B cell (primary cell): Measurements from ENCODE around the gene S100A12. TPM values are rescaled to one million over a fixed set of nuclear protein-coding genes. Genes with fewer than 3 reads are reported as not detected.

Source experiments
- ATAC-seq: fragments of 200-7000 bp; cut with Tn5 transposase; one replicate; pipeline ENCODE4 v1.10.0; 2021; ENCODE audit warnings: low read depth, mild to moderate bottlenecking, moderate number of reproducible peaks, moderate library complexity
- CTCF ChIA-PET: fragments of 350-600 bp; sonication (Branson Sonifier 250); formaldehyde crosslinking; loops from one replicate; lab custom pipeline; 2021; ENCODE audit warnings: antibody characterized with exemption, inconsistent platforms; lab: Charles Lee
- POLR2A ChIA-PET: fragments of 350-600 bp; sonication (Branson Sonifier 250); formaldehyde crosslinking; loops from one replicate; lab custom pipeline; 2021; ENCODE audit warnings: antibody characterized with exemption; lab: Charles Lee
- DNase-seq: peaks from one replicate; pipeline ENCODE4 v3.0.0; 2013
- H2AFZ ChIP-seq: 2 replicates; pipeline ENCODE4 v1.6.1; 2012; ENCODE audit warnings: mild to moderate bottlenecking, low read depth, low read length; ENCODE audit not compliant: insufficient read depth, poor library complexity, severe bottlenecking
- H3K27ac ChIP-seq, 2 donors: 1 replicate in 1 of 2; 2 replicates in 1 of 2; pipeline ENCODE4 v1.5.1; 2012 to 2013; ENCODE audit warnings: low read length in 2 of 2, mild to moderate bottlenecking in 2 of 2, moderate library complexity in 1 of 2
- H3K27me3 ChIP-seq, 4 experiments: fragments of 200-600 bp in 1 of 4; sonication (generic) in 1 of 4; replicated peaks in 1 of 4; 1 replicate in 2 of 4; 2 replicates in 2 of 4; pipeline versions ENCODE4 v1.6.1 to v1.7.0; 2013 to 2016; ENCODE audit warnings: low read length in 3 of 4, mild to moderate bottlenecking in 2 of 4, mixed read lengths in 1 of 4, moderate library complexity in 1 of 4; ENCODE audit not compliant: insufficient read depth in 4 of 4, control insufficient read depth in 3 of 4; ENCODE audit errors: control extremely low read depth in 1 of 4
- H3K36me3 ChIP-seq, 2 experiments: replicated peaks in 1 of 2; 1 replicate in 1 of 2; 2 replicates in 1 of 2; pipeline versions ENCODE4 v1.6.1 to v1.7.1; 2013; ENCODE audit warnings: low read length in 1 of 2; ENCODE audit not compliant: insufficient read depth in 2 of 2, control insufficient read depth in 1 of 2; ENCODE audit errors: control extremely low read depth in 1 of 2, extremely low read depth in 1 of 2
- H3K4me1 ChIP-seq, 2 donors: fragments of 200-600 bp in 1 of 2; sonication (generic) in 1 of 2; 1 replicate in 1 of 2; 2 replicates in 1 of 2; pipeline versions ENCODE4 v1.5.1 to v1.6.1; 2013 to 2017; ENCODE audit warnings: low read length in 2 of 2; ENCODE audit not compliant: control insufficient read depth in 2 of 2, insufficient read depth in 2 of 2
- H3K4me2 ChIP-seq: replicated peaks from 2 replicates; pipeline ENCODE3; 2012; ENCODE audit warnings: mild to moderate bottlenecking, low read depth, low read length; ENCODE audit not compliant: poor library complexity, severe bottlenecking
- H3K4me3 ChIP-seq, 5 experiments: fragments of 200-600 bp in 1 of 5; sonication (generic) in 1 of 5; 1 replicate in 3 of 5; 2 replicates in 2 of 5; pipeline versions ENCODE4 v1.5.1 to v1.7.0; 2011 to 2016; ENCODE audit warnings: low read length in 4 of 5, mild to moderate bottlenecking in 4 of 5, low read depth in 2 of 5, control low read depth in 1 of 5, moderate library complexity in 1 of 5; ENCODE audit not compliant: insufficient read depth in 1 of 5; ENCODE audit errors: control extremely low read depth in 1 of 5, extremely low read depth in 1 of 5
- H3K79me2 ChIP-seq: fragments of 200-600 bp; sonication (generic); one replicate; pipeline ENCODE4 v1.6.0; 2016; ENCODE audit warnings: low read length; ENCODE audit not compliant: control insufficient read depth, insufficient read depth
- H3K9ac ChIP-seq: fragments of 200-600 bp; sonication (generic); 2 replicates; pipeline ENCODE4 v1.6.1; 2017; ENCODE audit warnings: mild to moderate bottlenecking, low read length, moderate library complexity
- H3K9me3 ChIP-seq, 3 donors: one replicate each; pipeline versions ENCODE4 v1.6.1 to v1.7.1; 2013; ENCODE audit warnings: low read length in 2 of 3; ENCODE audit not compliant: control insufficient read depth in 2 of 3, insufficient read depth in 1 of 3; ENCODE audit errors: control extremely low read depth in 1 of 3
- H4K20me1 ChIP-seq: 2 replicates; pipeline ENCODE4 v1.6.0; 2012; ENCODE audit warnings: mild to moderate bottlenecking, low read length; ENCODE audit not compliant: insufficient read depth, control insufficient read depth, poor library complexity, severe bottlenecking
- H3K27ac Mint-ChIP-seq: one replicate; pipeline ENCODE4 v1.8.0; 2021; ENCODE audit warnings: mixed read lengths
- H3K27me3 Mint-ChIP-seq: one replicate; pipeline ENCODE4 v1.8.0; 2021; ENCODE audit warnings: mixed read lengths
- H3K4me1 Mint-ChIP-seq: one replicate; pipeline ENCODE4 v1.8.0; 2021; ENCODE audit warnings: mixed read lengths
- H3K4me3 Mint-ChIP-seq: one replicate; pipeline ENCODE4 v1.8.0; 2021; ENCODE audit warnings: mixed read lengths
- H3K9me3 Mint-ChIP-seq: one replicate; pipeline ENCODE4 v1.8.0; 2022; ENCODE audit warnings: mixed read lengths; ENCODE audit not compliant: insufficient read depth
- EZH2 ChIP-seq: IDR thresholded peaks from 2 replicates; pipeline ENCODE4 v1.6.1; 2012; ENCODE audit warnings: borderline replicate concordance, low read depth, mild to moderate bottlenecking, moderate library complexity, low read length; ENCODE audit not compliant: insufficient read depth, poor library complexity, severe bottlenecking
- WGBS: methylation state at CpG from one replicate; pipeline ENCODE4 v1.1.5; 2013; ENCODE audit warnings: missing lambda C conversion rate; ENCODE audit not compliant: insufficient coverage; 5-methylcytosine and 5-hydroxymethylcytosine counted together
- intact Hi-C: fragments of 100-400 bp; cut with micrococcal nuclease; formaldehyde crosslinking; loops from one replicate; pipeline ENCODE4 v1.10.0; 2022
- polyA plus RNA-seq: library from polyadenylated mRNA; depleted of rRNA; stranded (reverse); fragments of >200 nt; gene quantifications from 2 replicates; pipeline ENCODE4 v1.2.3, GENCODE V29; 2012
- total RNA-seq, 2 donors: library from RNA; stranded (reverse); fragments of 120-200 nt in 1 of 2; gene quantifications; 1 replicate in 1 of 2; 2 replicates in 1 of 2; pipeline versions ENCODE4 v1.2.3 to v1.2.4, GENCODE V29; 2013 to 2022
- TF ChIP-seq, protein P1 (sequence below): fragments of 200-600 bp; IDR thresholded peaks from one replicate; pipeline ENCODE4 v1.8.0; 2022; ENCODE audit warnings: antibody characterized with exemption, mild to moderate bottlenecking

The S100A12 gene
- total and polyA plus RNA-seq, 2 donors (not counting 1 experiment from before 2014, with no cell fraction given) = 3.4 TPM; not detected in 1

DNA sequence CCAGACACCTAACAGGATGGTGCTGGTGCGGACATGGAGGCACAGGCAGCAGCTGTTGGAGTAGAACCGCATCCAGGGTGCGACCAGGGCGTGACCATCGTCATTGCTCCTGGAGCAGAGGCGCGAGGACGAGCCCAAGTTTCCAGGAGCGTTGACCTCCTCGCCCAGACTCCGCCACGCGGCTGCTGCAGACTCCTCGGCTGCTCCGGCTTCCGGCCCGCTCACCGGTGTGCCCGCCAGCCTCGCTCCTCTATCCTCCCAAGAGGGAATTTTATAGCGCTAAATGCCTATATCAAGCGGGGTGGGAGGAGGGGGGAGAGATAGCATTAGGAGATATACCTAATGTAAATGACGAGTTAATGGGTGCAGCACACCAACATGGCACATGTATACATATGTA, 5.3 kb upstream of the S100A12 start:
- TF ChIP-seq, protein P1, sequence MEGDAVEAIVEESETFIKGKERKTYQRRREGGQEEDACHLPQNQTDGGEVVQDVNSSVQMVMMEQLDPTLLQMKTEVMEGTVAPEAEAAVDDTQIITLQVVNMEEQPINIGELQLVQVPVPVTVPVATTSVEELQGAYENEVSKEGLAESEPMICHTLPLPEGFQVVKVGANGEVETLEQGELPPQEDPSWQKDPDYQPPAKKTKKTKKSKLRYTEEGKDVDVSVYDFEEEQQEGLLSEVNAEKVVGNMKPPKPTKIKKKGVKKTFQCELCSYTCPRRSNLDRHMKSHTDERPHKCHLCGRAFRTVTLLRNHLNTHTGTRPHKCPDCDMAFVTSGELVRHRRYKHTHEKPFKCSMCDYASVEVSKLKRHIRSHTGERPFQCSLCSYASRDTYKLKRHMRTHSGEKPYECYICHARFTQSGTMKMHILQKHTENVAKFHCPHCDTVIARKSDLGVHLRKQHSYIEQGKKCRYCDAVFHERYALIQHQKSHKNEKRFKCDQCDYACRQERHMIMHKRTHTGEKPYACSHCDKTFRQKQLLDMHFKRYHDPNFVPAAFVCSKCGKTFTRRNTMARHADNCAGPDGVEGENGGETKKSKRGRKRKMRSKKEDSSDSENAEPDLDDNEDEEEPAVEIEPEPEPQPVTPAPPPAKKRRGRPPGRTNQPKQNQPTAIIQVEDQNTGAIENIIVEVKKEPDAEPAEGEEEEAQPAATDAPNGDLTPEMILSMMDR = no peak
- TF ChIP-seq EZH2 = no peak
- WGBS = 100% methylated on average over 13 of the region's 23 CpGs
- Mint-ChIP-seq H3K27me3 (peaks cover 43% of the 10 kb centered on the region), H3K4me1 (no peaks in the 10 kb centered on the region), H3K9me3 (no peaks in the 10 kb centered on the region), H3K27ac (no peak overlapping the region), H3K4me3 (no peak overlapping the region)
- H3K36me3 ChIP-seq = no peaks in the 10 kb centered on the region
- no peak for DNase-seq
- no peak for ATAC-seq
- no peak overlapping the region for H3K27ac ChIP-seq
- H3K79me2 ChIP-seq = no peaks in the 10 kb centered on the region
- H3K9me3 ChIP-seq = peaks cover 0 to 6% (median 0%) of the 10 kb centered on the region in 3 donors
- CTCF ChIA-PET = no interaction called here
- no peaks in the 10 kb centered on the region for H4K20me1 ChIP-seq
- no peak overlapping the region for H3K4me2 ChIP-seq
- intact Hi-C loops = no loop called here
- POLR2A ChIA-PET = no interaction called here
- no peak overlapping the region for H2AFZ ChIP-seq
- no peaks in the 10 kb centered on the region for H3K4me1 ChIP-seq
- H3K4me3 ChIP-seq = no peak overlapping the region
- H3K27me3 ChIP-seq = peaks cover 0 to 7% (median 3%) of the 10 kb centered on the region in 4 experiments
- no peak overlapping the region for H3K9ac ChIP-seq

GRCh38 chr1:153379591-153379990, 4.2 kb upstream of the S100A12 start:
- no peak overlapping the region for H3K4me3 Mint-ChIP-seq
- no peak for TF ChIP-seq EZH2
- TF ChIP-seq, protein P1 = no peak
- no peaks in the 10 kb centered on the region for H3K4me1 Mint-ChIP-seq
- H4K20me1 ChIP-seq = no peaks in the 10 kb centered on the region
- no peak overlapping the region for H3K4me3 ChIP-seq
- H3K4me1 ChIP-seq = no peaks in the 10 kb centered on the region
- ATAC-seq = no peak
- no peak overlapping the region for H3K4me2 ChIP-seq
- DNase-seq = no peak
- no peaks in the 10 kb centered on the region for H3K79me2 ChIP-seq
- H2AFZ ChIP-seq = no peak overlapping the region
- ChIA-PET CTCF (no interaction called here), POLR2A (no interaction called here)
- H3K9me3 Mint-ChIP-seq = no peaks in the 10 kb centered on the region
- H3K27ac Mint-ChIP-seq = no peak overlapping the region
- H3K27me3 ChIP-seq = peaks cover 0 to 10% (median 4%) of the 10 kb centered on the region in 4 experiments
- no peaks in the 10 kb centered on the region for H3K36me3 ChIP-seq
- H3K27me3 Mint-ChIP-seq = peaks cover 45% of the 10 kb centered on the region
- H3K9ac ChIP-seq = no peak overlapping the region
- 95% methylated on average over 7 of the region's 10 CpGs for WGBS
- peaks cover 0 to 6% (median 0%) of the 10 kb centered on the region in 3 donors for H3K9me3 ChIP-seq
- intact Hi-C loops = no loop called here
- no peak overlapping the region for H3K27ac ChIP-seq
